Adrenal gland (tissue), 5 donors: Measurements from ENCODE around the gene PGAP2.

Source experiments
- POLR2A ChIP-seq, 2 donors: fragments of 450-650 bp; IDR thresholded peaks; one replicate each; pipeline ENCODE4 v1.6.1; 2017; ENCODE audit warnings: antibody characterized with exemption in 2 of 2, mild to moderate bottlenecking in 2 of 2, moderate library complexity in 1 of 2
- TF ChIP-seq, protein P1 (sequence below), 6 experiments: fragments of 450-650 bp in 4 of 6; fragments of 200-600 bp in 2 of 6; sonication (generic) in 1 of 6; IDR thresholded peaks; 1 replicate in 5 of 6; 2 replicates in 1 of 6; pipeline versions ENCODE4 v1.5.1 to v1.8.0; 2016 to 2021; ENCODE audit warnings: antibody characterized with exemption in 6 of 6, mild to moderate bottlenecking in 2 of 6, moderate library complexity in 1 of 6
- donor health status: DM: no; HTN: no; CAD: no.

DNA sequence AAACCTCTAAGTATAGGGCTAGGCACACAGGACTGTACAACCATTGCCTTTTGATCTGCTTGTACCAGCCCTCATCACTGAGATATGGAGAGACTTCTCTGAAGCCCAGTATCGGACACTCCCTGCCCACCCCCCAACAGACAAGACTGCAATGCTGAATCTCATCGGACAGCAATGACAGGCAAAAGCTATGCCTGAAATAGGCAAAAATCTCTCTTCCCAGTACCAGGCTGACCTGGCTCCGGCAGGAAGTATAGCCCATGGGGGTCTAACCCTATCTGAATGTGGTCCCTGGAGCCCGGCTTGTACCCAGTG lies 25.9 kb downstream of the PGAP2 start:
- TF ChIP-seq, protein P1, sequence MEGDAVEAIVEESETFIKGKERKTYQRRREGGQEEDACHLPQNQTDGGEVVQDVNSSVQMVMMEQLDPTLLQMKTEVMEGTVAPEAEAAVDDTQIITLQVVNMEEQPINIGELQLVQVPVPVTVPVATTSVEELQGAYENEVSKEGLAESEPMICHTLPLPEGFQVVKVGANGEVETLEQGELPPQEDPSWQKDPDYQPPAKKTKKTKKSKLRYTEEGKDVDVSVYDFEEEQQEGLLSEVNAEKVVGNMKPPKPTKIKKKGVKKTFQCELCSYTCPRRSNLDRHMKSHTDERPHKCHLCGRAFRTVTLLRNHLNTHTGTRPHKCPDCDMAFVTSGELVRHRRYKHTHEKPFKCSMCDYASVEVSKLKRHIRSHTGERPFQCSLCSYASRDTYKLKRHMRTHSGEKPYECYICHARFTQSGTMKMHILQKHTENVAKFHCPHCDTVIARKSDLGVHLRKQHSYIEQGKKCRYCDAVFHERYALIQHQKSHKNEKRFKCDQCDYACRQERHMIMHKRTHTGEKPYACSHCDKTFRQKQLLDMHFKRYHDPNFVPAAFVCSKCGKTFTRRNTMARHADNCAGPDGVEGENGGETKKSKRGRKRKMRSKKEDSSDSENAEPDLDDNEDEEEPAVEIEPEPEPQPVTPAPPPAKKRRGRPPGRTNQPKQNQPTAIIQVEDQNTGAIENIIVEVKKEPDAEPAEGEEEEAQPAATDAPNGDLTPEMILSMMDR (IDR thresholded peaks at IDR 0.05): no peak
- TF ChIP-seq POLR2A (IDR thresholded peaks at IDR 0.05): no peak
